Inferior parietal cortex (tissue), 1 donor: ENCODE results near the gene DSG1.
"Not testable (repeated sequence)": the region's sequence is repeated elsewhere in the genome, so short reads cannot be mapped to it uniquely, and the experiment has no call there.

ENCODE experiments used
- DNase-seq: peaks from one replicate; pipeline ENCODE4 v3.0.0-alpha.2; 2016; ENCODE audit errors: extremely low spot score

The DSG1 gene

GRCh38 chr18:31353336-31353735 lies 35.4 kb downstream of the DSG1 start:
- not testable (repeated sequence) for DNase-seq

- no peak for DNase-seq
These were observed 37.0 kb downstream of the DSG1 start for GRCh38 chr18:31354990-31355389.

GRCh38 chr18:31356025-31356424 lies 38.1 kb downstream of the DSG1 start:
- DNase-seq = no peak

- DNase-seq = no peak
These were observed 46.2 kb downstream of the DSG1 start for GRCh38 chr18:31364190-31364589.

GRCh38 chr18:31369478-31369877 lies 51.5 kb downstream of the DSG1 start:
- DNase-seq = no peak

- no peak for DNase-seq
These were observed 54.0 kb downstream of the DSG1 start for GRCh38 chr18:31371989-31372388.

- DNase-seq = no peak
These were observed 55.7 kb downstream of the DSG1 start for GRCh38 chr18:31373641-31374040.

GRCh38 chr18:31376477-31376876 lies 58.5 kb downstream of the DSG1 start, which contains the start of gene DSG4:
TSS of gene DSG4 (plus strand) at chr18:31376777. CDS start at chr18:31376912, 135 bp downstream.
- no peak for DNase-seq

GRCh38 chr18:31380912-31381311 lies 63.0 kb downstream of the DSG1 start:
- DNase-seq = no peak

- no peak for DNase-seq
These were observed 64.1 kb downstream of the DSG1 start for GRCh38 chr18:31382107-31382506.

GRCh38 chr18:31386741-31387140 lies 68.8 kb downstream of the DSG1 start:
- DNase-seq = no peak

- DNase-seq = no peak
These were observed 75.3 kb downstream of the DSG1 start for GRCh38 chr18:31393286-31393685.

GRCh38 chr18:31396796-31397612 lies 79.0 kb downstream of the DSG1 start:
- DNase-seq = no peak

GRCh38 chr18:31398191-31398590 lies 80.2 kb downstream of the DSG1 start:
- DNase-seq = no peak

GRCh38 chr18:31399306-31400032 lies 81.5 kb downstream of the DSG1 start:
- DNase-seq = no peak

- no peak for DNase-seq
These were observed 83.4 kb downstream of the DSG1 start for GRCh38 chr18:31401156-31402025.

- no peak for DNase-seq
These were observed 84.0 kb downstream of the DSG1 start for GRCh38 chr18:31402026-31402373.

- DNase-seq = no peak
These were observed 85.4 kb downstream of the DSG1 start for GRCh38 chr18:31403409-31403808.
